ENCODE results near the gene SLC16A13. TPM values are rescaled to one million over a fixed set of nuclear protein-coding genes. Genes with fewer than 3 reads are reported as not detected.

Gene SLC16A13
- total and polyA plus RNA-seq, 2 experiments from 2014 or later: 4.0 to 5.8 TPM

- DNase-seq (ENCODE audit: low read depth in 1 of 2, low spot score in 1 of 2): peak in 1 of 2 donors; percentile 34
- Histone ChIP-seq H3K4me1 (ENCODE audit: low read depth) (no peaks in the 10 kb centered on the region), H3K36me3 (peaks cover 4% of the 10 kb centered on the region), H3K9me3 (ENCODE audit: low read depth) (no peaks in the 10 kb centered on the region), H3K27me3 (peaks cover under 1% of the 10 kb centered on the region), H3K4me3 (no peak overlapping the region), H3K27ac (no peak overlapping the region)
- peak; percentile 63 for TF ChIP-seq CTCF (IDR thresholded peaks at IDR 0.05; ENCODE audit: low read depth, low read length)
Observed at GRCh38 chr17:7001318-7001961, 34.4 kb upstream of the SLC16A13 start.

DNA sequence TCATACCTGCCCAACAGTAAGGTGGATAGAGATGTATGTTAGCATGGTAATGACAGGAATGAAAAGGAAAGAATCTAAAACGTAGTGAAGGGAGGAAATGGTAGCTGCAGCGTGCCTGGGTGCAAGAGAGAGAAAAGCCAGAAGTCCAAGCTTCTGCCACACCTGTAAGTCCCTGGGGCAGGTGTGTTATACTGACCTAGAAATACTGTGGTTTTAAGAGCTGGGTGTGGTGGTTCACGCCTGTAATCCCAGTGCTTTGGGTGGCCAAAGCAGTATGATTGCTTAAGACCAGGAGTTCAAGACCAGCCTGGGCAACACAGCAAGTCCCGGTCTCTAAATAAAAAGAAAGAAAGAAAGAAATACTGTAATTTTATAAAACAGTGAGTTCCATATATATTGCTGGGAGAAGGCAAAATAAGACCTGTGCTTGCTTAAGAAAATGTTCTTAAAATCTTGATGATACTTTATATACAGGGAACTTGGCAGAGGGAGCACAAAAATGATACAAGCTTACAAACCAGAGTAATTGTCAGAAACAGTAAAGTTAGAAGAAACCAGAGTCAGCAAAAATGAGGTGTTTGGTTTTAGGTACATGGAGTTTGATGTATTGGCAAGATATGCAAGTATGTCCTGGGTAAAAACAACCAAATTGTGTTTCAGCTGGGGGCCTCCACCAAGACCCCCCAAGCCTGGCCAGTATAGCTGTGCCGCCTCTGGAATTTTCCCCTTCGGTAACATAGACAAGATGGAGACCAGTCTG lies 33.3 kb upstream of the SLC16A13 start:
- no peaks in the 10 kb centered on the region for H3K9me3 ChIP-seq (ENCODE audit: low read depth)
- no peak overlapping the region for H3K4me3 ChIP-seq
- H3K36me3 ChIP-seq: peaks cover 4% of the 10 kb centered on the region
- H3K27me3 ChIP-seq: no peaks in the 10 kb centered on the region
- no peak for TF ChIP-seq CTCF (IDR thresholded peaks at IDR 0.05; ENCODE audit: low read depth, low read length)
- DNase-seq (ENCODE audit: low read depth in 1 of 2, low spot score in 1 of 2): no peak
- H3K4me1 ChIP-seq (ENCODE audit: low read depth): no peaks in the 10 kb centered on the region
- H3K27ac ChIP-seq: no peak overlapping the region

DNA sequence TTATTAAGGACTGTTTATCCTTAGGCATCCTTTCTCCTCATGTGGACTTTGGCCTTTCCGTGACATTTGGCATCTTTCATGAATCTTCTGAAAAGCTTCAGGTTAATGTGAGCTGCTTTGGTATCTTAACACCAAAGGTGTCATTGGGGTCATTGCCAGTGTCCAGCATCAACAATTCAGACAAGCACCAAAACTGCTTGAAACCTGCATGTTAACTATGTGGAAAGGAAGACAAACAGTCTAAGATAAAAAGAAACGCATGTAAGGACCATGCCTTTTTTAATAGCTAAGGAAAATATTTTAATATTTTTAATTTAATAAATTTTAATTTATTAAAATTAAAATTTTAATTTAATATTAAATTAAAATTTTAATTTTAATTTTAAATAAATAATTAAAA lies 32.1 kb upstream of the SLC16A13 start:
- TF ChIP-seq CTCF (IDR thresholded peaks at IDR 0.05; ENCODE audit: low read depth, low read length): no peak
- Histone ChIP-seq H3K4me3 (no peak overlapping the region), H3K27me3 (no peaks in the 10 kb centered on the region), H3K27ac (no peak overlapping the region), H3K9me3 (ENCODE audit: low read depth) (no peaks in the 10 kb centered on the region), H3K36me3 (peaks cover 4% of the 10 kb centered on the region), H3K4me1 (ENCODE audit: low read depth) (no peaks in the 10 kb centered on the region)
- DNase-seq (ENCODE audit: low read depth in 1 of 2, low spot score in 1 of 2): no peak

- Histone ChIP-seq H3K36me3 (peaks cover 4% of the 10 kb centered on the region), H3K9me3 (ENCODE audit: low read depth) (no peaks in the 10 kb centered on the region), H3K27ac (no peak overlapping the region), H3K27me3 (no peaks in the 10 kb centered on the region), H3K4me1 (ENCODE audit: low read depth) (no peaks in the 10 kb centered on the region), H3K4me3 (no peak overlapping the region)
- peak; percentile 68 to 75 for DNase-seq (ENCODE audit: low read depth in 1 of 2, low spot score in 1 of 2)
- TF ChIP-seq CTCF (IDR thresholded peaks at IDR 0.05; ENCODE audit: low read depth, low read length): peak; percentile 65
Observed at GRCh38 chr17:7004398-7005253, 31.2 kb upstream of the SLC16A13 start.

GRCh38 chr17:7005716-7006115 lies 30.1 kb upstream of the SLC16A13 start:
- no peaks in the 10 kb centered on the region for H3K27me3 ChIP-seq

More at GRCh38 chr17:7005716-7006115, 30.1 kb upstream of the SLC16A13 start:
- no peak overlapping the region for H3K27ac ChIP-seq
- H3K4me3 ChIP-seq: no peak overlapping the region
- no peak for TF ChIP-seq CTCF (IDR thresholded peaks at IDR 0.05; ENCODE audit: low read depth, low read length)
- H3K9me3 ChIP-seq (ENCODE audit: low read depth): no peaks in the 10 kb centered on the region
- no peak for DNase-seq (ENCODE audit: low read depth in 1 of 2, low spot score in 1 of 2)
- peaks cover 4% of the 10 kb centered on the region for H3K36me3 ChIP-seq
- no peaks in the 10 kb centered on the region for H3K4me1 ChIP-seq (ENCODE audit: low read depth)
